Suprapubic skin (tissue), 4 donors: ENCODE results near the gene REC114. TPM values are rescaled to one million over a fixed set of nuclear protein-coding genes. Genes with fewer than 3 reads are reported as not detected.

Experiments used
- DNase-seq, 2 donors: peaks; one replicate each; pipeline ENCODE4 v3.0.0-alpha.2; 2019; ENCODE audit warnings: low spot score in 2 of 2
- H3K27ac ChIP-seq: fragments of 200-600 bp; sonication (generic); one replicate; pipeline ENCODE4 v1.5.1; 2019
- H3K27me3 ChIP-seq: fragments of 200-600 bp; sonication (generic); one replicate; pipeline ENCODE4 v1.5.1; 2019
- H3K36me3 ChIP-seq: fragments of 200-600 bp; sonication (generic); one replicate; pipeline ENCODE4 v1.5.1; 2019
- H3K4me1 ChIP-seq: fragments of 200-600 bp; sonication (generic); one replicate; pipeline ENCODE4 v1.5.1; 2019
- H3K4me3 ChIP-seq: fragments of 200-600 bp; sonication (generic); one replicate; pipeline ENCODE4 v1.5.1; 2019; ENCODE audit warnings: mild to moderate bottlenecking
- H3K9me3 ChIP-seq: fragments of 200-600 bp; sonication (generic); one replicate; pipeline ENCODE4 v1.5.1; 2019
- EP300 ChIP-seq: sonication (generic); formaldehyde crosslinking; IDR thresholded peaks from one replicate; pipeline ENCODE4 v1.6.1; 2017; ENCODE audit warnings: antibody characterized with exemption
- POLR2A ChIP-seq, 2 donors: fragments of 450-650 bp; IDR thresholded peaks; one replicate each; pipeline ENCODE4 v1.6.1; 2017; ENCODE audit warnings: antibody characterized with exemption in 2 of 2, mild to moderate bottlenecking in 2 of 2, moderate library complexity in 2 of 2
- POLR2AphosphoS5 ChIP-seq, 3 donors: sonication (generic); formaldehyde crosslinking; IDR thresholded peaks; one replicate each; pipeline ENCODE4 v1.6.1; 2017; ENCODE audit warnings: antibody characterized with exemption in 3 of 3
- WGBS: methylation state at CpG from one replicate; pipeline ENCODE4 v1.1.5; 2018; 5-methylcytosine and 5-hydroxymethylcytosine counted together
- total RNA-seq, 4 donors: library from RNA; depleted of rRNA; stranded (reverse); fragments of >200 nt; gene quantifications; one replicate each; pipeline ENCODE4 v1.1.0, GENCODE V29; 2016
- TF ChIP-seq, protein P1 (sequence below), 2 donors: fragments of 200-600 bp in 1 of 2; fragments of 450-650 bp in 1 of 2; sonication (generic) in 1 of 2; IDR thresholded peaks; one replicate each; pipeline ENCODE4 v1.5.1; 2016 to 2019; ENCODE audit warnings: antibody characterized with exemption in 2 of 2, mild to moderate bottlenecking in 1 of 2, moderate library complexity in 1 of 2

The REC114 gene
- total RNA-seq, 4 donors from 2014 or later, result not detected

DNA sequence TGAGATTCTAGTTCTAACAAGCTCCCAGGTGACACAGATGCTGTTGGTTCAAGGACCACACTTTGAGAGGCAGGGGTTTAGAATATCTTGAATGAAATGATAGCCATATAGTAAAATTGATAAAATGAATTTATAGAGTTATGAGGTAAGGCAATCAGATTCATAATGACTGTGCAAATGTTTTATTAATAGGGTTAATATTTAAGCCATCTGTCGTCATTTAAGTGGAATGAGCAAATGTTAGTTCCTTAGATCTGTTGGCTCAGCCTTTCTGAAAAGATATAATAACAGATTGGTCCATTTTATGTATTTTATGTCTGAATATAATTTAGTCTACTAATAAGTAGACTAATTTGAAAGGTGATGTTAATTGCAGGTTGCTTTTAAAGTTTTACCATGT lies 12.9 kb downstream of the REC114 start:
- WGBS, result 60% methylated on average over 1 of the region's 1 CpG

DNA sequence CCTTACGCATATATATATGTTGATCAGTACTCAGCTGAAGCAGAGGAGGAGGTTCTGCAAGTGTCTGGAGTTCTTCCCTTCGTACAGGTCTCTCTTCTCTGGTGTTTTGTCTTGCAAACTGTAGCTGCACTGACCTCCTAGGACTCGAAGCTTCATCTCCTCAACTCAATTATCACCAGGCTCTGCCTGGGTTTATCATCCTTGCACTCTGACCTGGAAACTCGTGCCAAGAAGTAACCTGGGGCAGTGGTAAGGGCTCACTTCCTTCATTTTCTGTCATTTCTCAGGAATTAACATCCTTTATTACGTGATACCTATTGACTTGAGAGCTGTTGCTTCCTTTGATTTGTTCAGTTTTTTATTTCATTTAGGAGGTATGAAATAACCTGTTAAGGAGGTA lies 14.4 kb downstream of the REC114 start:
- H3K27ac ChIP-seq, result no peak overlapping the region
- TF ChIP-seq, protein P1, sequence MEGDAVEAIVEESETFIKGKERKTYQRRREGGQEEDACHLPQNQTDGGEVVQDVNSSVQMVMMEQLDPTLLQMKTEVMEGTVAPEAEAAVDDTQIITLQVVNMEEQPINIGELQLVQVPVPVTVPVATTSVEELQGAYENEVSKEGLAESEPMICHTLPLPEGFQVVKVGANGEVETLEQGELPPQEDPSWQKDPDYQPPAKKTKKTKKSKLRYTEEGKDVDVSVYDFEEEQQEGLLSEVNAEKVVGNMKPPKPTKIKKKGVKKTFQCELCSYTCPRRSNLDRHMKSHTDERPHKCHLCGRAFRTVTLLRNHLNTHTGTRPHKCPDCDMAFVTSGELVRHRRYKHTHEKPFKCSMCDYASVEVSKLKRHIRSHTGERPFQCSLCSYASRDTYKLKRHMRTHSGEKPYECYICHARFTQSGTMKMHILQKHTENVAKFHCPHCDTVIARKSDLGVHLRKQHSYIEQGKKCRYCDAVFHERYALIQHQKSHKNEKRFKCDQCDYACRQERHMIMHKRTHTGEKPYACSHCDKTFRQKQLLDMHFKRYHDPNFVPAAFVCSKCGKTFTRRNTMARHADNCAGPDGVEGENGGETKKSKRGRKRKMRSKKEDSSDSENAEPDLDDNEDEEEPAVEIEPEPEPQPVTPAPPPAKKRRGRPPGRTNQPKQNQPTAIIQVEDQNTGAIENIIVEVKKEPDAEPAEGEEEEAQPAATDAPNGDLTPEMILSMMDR (IDR thresholded peaks at IDR 0.05), result no peak
- TF ChIP-seq POLR2AphosphoS5 (IDR thresholded peaks at IDR 0.05) (no peak), POLR2A (IDR thresholded peaks at IDR 0.05) (no peak), EP300 (no peak)
- 62% methylated on average over 5 of the region's 5 CpGs for WGBS
- no peaks in the 10 kb centered on the region for H3K9me3 ChIP-seq
- H3K27me3 ChIP-seq, result peaks cover 6% of the 10 kb centered on the region
- DNase-seq, result no peak
- no peak overlapping the region for H3K4me3 ChIP-seq
- no peaks in the 10 kb centered on the region for H3K36me3 ChIP-seq
- H3K4me1 ChIP-seq, result no peaks in the 10 kb centered on the region

More for the DNA sequence above, 12.9 kb downstream of the REC114 start:
- H3K4me3 ChIP-seq, result no peak overlapping the region
- peaks cover 3% of the 10 kb centered on the region for H3K9me3 ChIP-seq
- no peak for TF ChIP-seq POLR2AphosphoS5 (IDR thresholded peaks at IDR 0.05)
- TF ChIP-seq EP300, result no peak
- TF ChIP-seq, protein P1 (IDR thresholded peaks at IDR 0.05), result no peak
- TF ChIP-seq POLR2A (IDR thresholded peaks at IDR 0.05), result no peak
- no peaks in the 10 kb centered on the region for H3K27me3 ChIP-seq
- H3K4me1 ChIP-seq, result no peaks in the 10 kb centered on the region
- no peaks in the 10 kb centered on the region for H3K36me3 ChIP-seq
- no peak for DNase-seq
- H3K27ac ChIP-seq, result no peak overlapping the region

DNA sequence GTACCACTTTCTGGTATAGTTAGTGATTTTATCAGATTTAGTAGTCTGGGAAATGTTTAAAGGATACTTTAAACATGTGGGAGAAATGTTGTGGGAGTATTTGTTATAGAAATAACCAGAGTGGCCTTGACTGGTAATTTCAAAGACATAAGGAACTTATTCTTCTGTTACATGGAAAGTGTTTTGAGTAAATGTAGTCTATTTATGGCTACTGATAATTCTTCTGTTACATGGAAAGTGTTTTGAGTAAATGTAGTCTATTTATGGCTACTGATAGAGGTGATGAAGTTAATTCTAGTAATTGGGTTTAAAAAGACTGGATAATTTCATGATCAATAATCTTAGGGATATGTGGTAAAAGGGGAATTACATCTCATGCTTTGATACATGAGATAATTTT lies 17.7 kb downstream of the REC114 start:
- TF ChIP-seq POLR2A (IDR thresholded peaks at IDR 0.05) (no peak), POLR2AphosphoS5 (IDR thresholded peaks at IDR 0.05) (no peak), EP300 (no peak)
- TF ChIP-seq, protein P1 (IDR thresholded peaks at IDR 0.05), result no peak

DNA sequence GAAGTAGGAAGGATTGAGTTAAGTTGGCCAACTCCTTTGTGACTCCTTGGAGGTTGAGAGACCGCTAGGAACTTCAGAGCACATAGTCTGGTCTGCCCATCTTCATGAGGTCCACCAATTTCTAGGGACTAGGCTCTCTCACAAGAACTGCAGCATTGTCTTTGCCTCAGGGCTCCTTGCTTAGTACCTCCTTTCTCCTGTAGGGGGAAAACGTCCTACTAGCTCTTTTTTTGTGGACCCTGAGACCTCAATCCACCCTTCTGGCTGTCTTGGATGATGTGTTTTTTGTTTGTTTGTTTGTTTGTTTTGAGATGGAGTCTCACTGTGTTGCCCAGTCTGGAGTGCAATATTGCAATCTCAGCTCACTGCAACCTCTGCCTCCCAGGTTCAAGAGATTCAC lies 21.6 kb downstream of the REC114 start:
- no peaks in the 10 kb centered on the region for H3K4me1 ChIP-seq
- DNase-seq, result no peak
- H3K27me3 ChIP-seq, result peaks cover 35% of the 10 kb centered on the region
- TF ChIP-seq POLR2AphosphoS5 (IDR thresholded peaks at IDR 0.05), result no peak
- TF ChIP-seq POLR2A (IDR thresholded peaks at IDR 0.05), result no peak
- no peak for TF ChIP-seq EP300
- TF ChIP-seq, protein P1 (IDR thresholded peaks at IDR 0.05), result no peak
- no peak overlapping the region for H3K4me3 ChIP-seq
- no peaks in the 10 kb centered on the region for H3K36me3 ChIP-seq
- no peaks in the 10 kb centered on the region for H3K9me3 ChIP-seq
- WGBS, result 39% methylated on average over 2 of the region's 2 CpGs
- no peak overlapping the region for H3K27ac ChIP-seq

More for the DNA sequence above, 17.7 kb downstream of the REC114 start:
- no peaks in the 10 kb centered on the region for H3K9me3 ChIP-seq
- H3K36me3 ChIP-seq, result no peaks in the 10 kb centered on the region
- no peak overlapping the region for H3K4me3 ChIP-seq
- no peak overlapping the region for H3K27ac ChIP-seq
- H3K4me1 ChIP-seq, result no peaks in the 10 kb centered on the region
- DNase-seq, result no peak
- peaks cover 23% of the 10 kb centered on the region for H3K27me3 ChIP-seq

DNA sequence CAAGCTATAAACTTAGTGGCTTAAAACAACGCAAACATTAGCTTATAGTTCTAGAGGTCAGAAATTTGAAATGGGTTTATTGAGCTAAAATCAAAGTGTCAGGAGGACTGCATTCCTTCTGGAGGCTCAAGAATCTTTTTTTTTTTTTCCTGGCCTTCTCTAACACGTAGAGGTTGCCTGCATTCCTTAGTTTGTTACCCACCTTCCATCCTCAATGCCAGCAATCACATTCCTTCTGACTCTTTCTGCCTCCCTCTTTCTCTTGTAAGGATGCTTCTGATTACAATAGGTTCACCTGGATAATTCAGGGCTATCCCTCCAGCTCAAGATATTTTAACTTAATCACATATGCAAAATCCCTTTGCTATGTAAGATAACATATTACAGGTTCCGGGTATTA lies 24.8 kb downstream of the REC114 start:
- Histone ChIP-seq H3K27me3 (peaks cover 40% of the 10 kb centered on the region), H3K4me3 (no peak overlapping the region), H3K9me3 (no peaks in the 10 kb centered on the region), H3K36me3 (no peaks in the 10 kb centered on the region), H3K27ac (no peak overlapping the region), H3K4me1 (no peaks in the 10 kb centered on the region)
- TF ChIP-seq EP300, result no peak
- TF ChIP-seq POLR2A (IDR thresholded peaks at IDR 0.05), result no peak
- TF ChIP-seq, protein P1 (IDR thresholded peaks at IDR 0.05), result no peak
- no peak for TF ChIP-seq POLR2AphosphoS5 (IDR thresholded peaks at IDR 0.05)
- no peak for DNase-seq
- WGBS, result 63% methylated on average over 3 of the region's 3 CpGs
